Heart left ventricle (tissue), 16 donors: ENCODE results near the gene LY86. TPM values are rescaled to one million over a fixed set of nuclear protein-coding genes. Genes with fewer than 3 reads are reported as not detected.
"Not testable (repeated sequence)": the region's sequence is repeated elsewhere in the genome, so short reads cannot be mapped to it uniquely, and the experiment has no call there.

Experiments
- ATAC-seq, 4 donors: fragments of 200-7000 bp; cut with Tn5 transposase; one replicate each; pipeline ENCODE4 v1.9.1; 2020 to 2022; ENCODE audit warnings: moderate library complexity in 4 of 4, mild to moderate bottlenecking in 3 of 4, moderate number of reproducible peaks in 1 of 4
- DNase-seq, 5 donors: peaks; one replicate each; pipeline ENCODE4 v3.0.0-alpha.2; 2020
- H3K27ac ChIP-seq, 12 donors: fragments of 200-600 bp; sonication (generic) in 4 of 12; one replicate each; pipeline versions ENCODE4 v1.5.0 to v1.8.0; 2016 to 2022; ENCODE audit warnings: mild to moderate bottlenecking in 2 of 12
- H3K27me3 ChIP-seq, 9 donors: fragments of 200-600 bp; sonication (generic) in 2 of 9; one replicate each; pipeline versions ENCODE4 v1.5.1 to v1.8.0; 2016 to 2022; ENCODE audit warnings: mild to moderate bottlenecking in 3 of 9
- H3K36me3 ChIP-seq, 9 donors: fragments of 200-600 bp; sonication (generic) in 2 of 9; one replicate each; pipeline versions ENCODE4 v1.5.0 to v1.8.0; 2018 to 2022; ENCODE audit warnings: mild to moderate bottlenecking in 2 of 9
- H3K4me1 ChIP-seq, 12 donors: fragments of 200-600 bp; sonication (generic) in 4 of 12; one replicate each; pipeline versions ENCODE4 v1.5.0 to v1.8.0; 2016 to 2022; ENCODE audit warnings: mild to moderate bottlenecking in 3 of 12
- H3K4me3 ChIP-seq, 12 donors: fragments of 200-600 bp; sonication (generic) in 4 of 12; one replicate each; pipeline versions ENCODE4 v1.5.0 to v1.8.0; 2017 to 2022; ENCODE audit warnings: mild to moderate bottlenecking in 9 of 12, moderate library complexity in 4 of 12
- H3K9me3 ChIP-seq, 12 donors: fragments of 200-600 bp; sonication (generic) in 4 of 12; one replicate each; pipeline versions ENCODE4 v1.5.0 to v1.8.0; 2016 to 2022; ENCODE audit warnings: mild to moderate bottlenecking in 1 of 12
- POLR2A ChIP-seq, 2 donors: fragments of 450-650 bp; IDR thresholded peaks; one replicate each; pipeline ENCODE4 v1.6.1; 2017; ENCODE audit warnings: antibody characterized with exemption in 2 of 2, mild to moderate bottlenecking in 2 of 2, moderate library complexity in 2 of 2
- WGBS, 4 donors: extraction: QIAGEN DNeasy Blood & Tissue Kit in 2 of 4; methylation state at CpG; one replicate each; pipeline versions ENCODE4 v1.1.5 to v1.1.7; 2013 to 2018; 5-methylcytosine and 5-hydroxymethylcytosine counted together
- intact Hi-C, 10 donors: fragments of 100-400 bp; cut with DNase I; formaldehyde crosslinking; loops; one replicate each; pipeline versions ENCODE4 v1.11.1 to v1.14.2; 2022
- polyA plus RNA-seq, 2 donors: library from polyadenylated mRNA; stranded (reverse); fragments of 200-250 nt; gene quantifications; one replicate each; pipeline ENCODE4 v1.2.3, GENCODE V29; 2013
- total RNA-seq, 9 donors: library from RNA; depleted of rRNA in 2 of 9; stranded (reverse); fragments of >200 nt in 2 of 9; fragmentation: NEBNext Ultra II Directional in 3 of 9; extraction: Animal tissue kit (Norgen Biotek cat#: 25700) in 3 of 9; gene quantifications; one replicate each; pipeline versions ENCODE4 v1.1.0 to v1.2.4, GENCODE V29; 2016 to 2023
- TF ChIP-seq, protein P1 (sequence below), 12 donors: fragments of 200-600 bp; sonication (generic) in 4 of 12; IDR thresholded peaks; one replicate each; pipeline versions ENCODE4 v1.5.0 to v1.8.0; 2018 to 2022; ENCODE audit warnings: antibody characterized with exemption in 12 of 12, mild to moderate bottlenecking in 5 of 12
- donor health status: ischemic (EF 13 %, LVEDD 7.1; RV severe dilation, severe dysfunction).
- donor health status: healthy with polysubstance abuse.
- donor health status: DM: no; HTN: yes; CAD: no.
- donor health status: DM: no; HTN: no; CAD: no.
- donor health status: ischemic (EF 25% LVEDD 6.9; RV normal size, moderate dysfunction).
- donor health status: ischemic (EF 25% LVEDD 5.7; RV mildly dilated, moderate dysfunction).
- donor health status: healthy.
- donor health status: DM: yes; HTN: yes; CAD: no.
- donor health status: ischemic (EF 35%, LVEDD 5.7; RV mildly dilated, moderate dysfunction).
- donor health status: nonischemic (EF 11% LVEDD 7.7; RV severe dilation, severe dysfunction).
- donor health status: DM: yes; HTN: yes; CAD: no.
- donor health status: PGD.
- donor health status: ischemic (EF 29% LVEDD 5.4; RV normal size, mild dysfunction).
- donor health status: nonischemic (EF 23%, LVEDD 6.1; RV moderate dilation, normal function).

Gene LY86
- total and polyA plus RNA-seq, 11 donors, result 0.23 to 13.4 (median 0.75) TPM

DNA sequence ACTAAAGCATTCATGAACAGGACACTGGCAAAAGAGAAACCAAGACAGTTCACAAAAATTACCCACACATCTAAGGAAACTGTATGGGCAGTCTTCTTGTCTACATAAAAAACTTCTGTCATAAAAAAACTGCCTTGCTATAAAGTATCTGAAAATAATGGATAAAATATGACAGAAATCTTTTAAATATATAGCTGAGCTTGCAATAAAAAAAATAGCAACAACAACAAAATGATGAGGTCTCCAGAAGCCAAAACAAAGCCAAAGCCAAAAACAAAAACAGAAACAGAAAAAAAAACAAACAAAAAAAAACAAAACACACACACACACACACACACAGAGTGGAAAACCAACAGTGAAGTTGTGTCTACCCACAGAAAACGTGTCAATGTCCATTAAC, 14.8 kb downstream of the LY86 start:
- Histone ChIP-seq H3K27me3 (no peaks in the 10 kb centered on the region), H3K27ac (no peak overlapping the region), H3K4me3 (no peak overlapping the region), H3K9me3 (peaks cover 0 to 17% (median 0%) of the 10 kb centered on the region in 12 donors), H3K36me3 (no peaks in the 10 kb centered on the region), H3K4me1 (peaks cover 0 to 15% (median 10%) of the 10 kb centered on the region in 12 donors)
- TF ChIP-seq, protein P1, sequence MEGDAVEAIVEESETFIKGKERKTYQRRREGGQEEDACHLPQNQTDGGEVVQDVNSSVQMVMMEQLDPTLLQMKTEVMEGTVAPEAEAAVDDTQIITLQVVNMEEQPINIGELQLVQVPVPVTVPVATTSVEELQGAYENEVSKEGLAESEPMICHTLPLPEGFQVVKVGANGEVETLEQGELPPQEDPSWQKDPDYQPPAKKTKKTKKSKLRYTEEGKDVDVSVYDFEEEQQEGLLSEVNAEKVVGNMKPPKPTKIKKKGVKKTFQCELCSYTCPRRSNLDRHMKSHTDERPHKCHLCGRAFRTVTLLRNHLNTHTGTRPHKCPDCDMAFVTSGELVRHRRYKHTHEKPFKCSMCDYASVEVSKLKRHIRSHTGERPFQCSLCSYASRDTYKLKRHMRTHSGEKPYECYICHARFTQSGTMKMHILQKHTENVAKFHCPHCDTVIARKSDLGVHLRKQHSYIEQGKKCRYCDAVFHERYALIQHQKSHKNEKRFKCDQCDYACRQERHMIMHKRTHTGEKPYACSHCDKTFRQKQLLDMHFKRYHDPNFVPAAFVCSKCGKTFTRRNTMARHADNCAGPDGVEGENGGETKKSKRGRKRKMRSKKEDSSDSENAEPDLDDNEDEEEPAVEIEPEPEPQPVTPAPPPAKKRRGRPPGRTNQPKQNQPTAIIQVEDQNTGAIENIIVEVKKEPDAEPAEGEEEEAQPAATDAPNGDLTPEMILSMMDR (IDR thresholded peaks at IDR 0.05), result no peak
- TF ChIP-seq POLR2A (IDR thresholded peaks at IDR 0.05), result no peak
- intact Hi-C loops, result no loop called here
- no peak for ATAC-seq
- 84 to 93% (median 91%) methylated on average over 1 of the region's 1 CpG for WGBS, 4 donors
- DNase-seq, result no peak

DNA sequence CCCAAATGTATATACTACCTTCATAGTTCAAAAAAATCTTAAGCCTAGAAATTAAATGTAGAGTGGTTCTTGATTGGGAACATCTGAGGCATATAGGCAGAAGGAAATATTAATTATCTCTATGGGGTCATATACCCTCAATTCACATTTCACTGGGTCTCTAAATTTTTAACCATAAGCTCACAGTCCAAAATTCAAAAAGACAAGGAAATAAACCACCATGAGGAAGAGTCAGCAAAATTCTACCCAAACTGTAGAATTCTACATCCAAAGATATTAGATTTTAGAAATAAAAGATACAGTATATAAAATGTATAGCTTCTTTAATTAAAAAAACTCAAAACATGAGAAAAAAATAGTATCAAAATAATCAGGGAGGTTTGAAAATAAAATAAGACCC, 15.5 kb downstream of the LY86 start:
- ATAC-seq (no peak), DNase-seq (no peak)
- H3K4me1 ChIP-seq, result peaks cover 0 to 16% (median 9%) of the 10 kb centered on the region in 12 donors
- TF ChIP-seq, protein P1 (IDR thresholded peaks at IDR 0.05), result no peak
- TF ChIP-seq POLR2A (IDR thresholded peaks at IDR 0.05), result no peak
- no peaks in the 10 kb centered on the region for H3K27me3 ChIP-seq
- H3K27ac ChIP-seq, result no peak overlapping the region
- no peak overlapping the region for H3K4me3 ChIP-seq
- peaks cover 0 to 17% (median 0%) of the 10 kb centered on the region in 12 donors for H3K9me3 ChIP-seq
- no peaks in the 10 kb centered on the region for H3K36me3 ChIP-seq
- intact Hi-C loops, result no loop called here

DNA sequence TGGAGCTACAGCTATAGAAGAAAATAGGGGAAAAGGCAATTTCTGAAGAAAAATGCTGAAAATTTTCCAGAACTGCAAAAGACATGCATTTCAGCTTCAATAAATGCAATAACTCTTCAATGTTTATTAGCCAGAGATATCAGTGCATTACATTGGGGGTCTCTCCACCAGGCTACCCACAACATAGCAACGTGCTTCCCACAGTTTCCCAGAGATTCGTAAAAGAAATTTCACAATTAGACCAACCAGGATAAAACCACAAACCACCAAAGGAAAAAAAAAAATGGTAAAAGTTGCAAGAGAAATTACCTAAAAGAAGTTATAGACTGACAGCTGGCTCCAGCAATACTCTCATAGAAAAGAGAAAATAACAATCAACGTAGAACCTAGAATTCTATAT, 16.0 kb downstream of the LY86 start:
- Histone ChIP-seq H3K4me1 (peaks cover 0 to 16% (median 4%) of the 10 kb centered on the region in 12 donors), H3K27me3 (no peaks in the 10 kb centered on the region), H3K4me3 (no peak overlapping the region), H3K27ac (no peak overlapping the region), H3K9me3 (peaks cover 0 to 17% (median 0%) of the 10 kb centered on the region in 12 donors), H3K36me3 (no peaks in the 10 kb centered on the region)
- ATAC-seq (no peak), DNase-seq (no peak)
- TF ChIP-seq, protein P1 (IDR thresholded peaks at IDR 0.05), result no peak
- no peak for TF ChIP-seq POLR2A (IDR thresholded peaks at IDR 0.05)
- WGBS, 4 donors, result 78 to 82% (median 82%) methylated on average over 3 of the region's 3 CpGs
- intact Hi-C loops, result no loop called here

DNA sequence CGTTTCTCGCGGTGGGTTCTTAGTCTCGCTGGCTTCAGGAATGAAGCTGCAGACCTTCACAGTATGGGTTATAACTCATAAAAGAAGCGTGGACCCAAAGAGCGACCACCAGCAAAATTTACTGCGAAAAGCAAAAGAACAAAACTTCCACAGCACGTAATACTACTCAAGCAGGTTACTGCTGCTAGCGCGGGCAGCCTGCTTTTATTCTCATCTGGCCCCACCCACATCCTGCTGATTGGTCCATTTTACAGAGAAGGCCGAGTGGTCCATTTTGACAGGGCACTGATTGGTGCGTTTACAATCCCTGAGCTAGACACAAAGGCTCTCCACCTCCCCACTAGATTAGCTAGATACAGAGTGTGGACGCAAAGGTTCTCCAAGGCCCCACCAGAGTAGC, 17.4 kb downstream of the LY86 start:
- intact Hi-C loops, result no loop called here
- TF ChIP-seq, protein P1 (IDR thresholded peaks at IDR 0.05), result no peak
- no peak for TF ChIP-seq POLR2A (IDR thresholded peaks at IDR 0.05)
- DNase-seq (no peak), ATAC-seq (no peak)
- H3K9me3 ChIP-seq, result peaks cover 0 to 17% (median 0%) of the 10 kb centered on the region in 12 donors
- H3K27ac ChIP-seq, result no peak overlapping the region
- no peak overlapping the region for H3K4me3 ChIP-seq
- no peaks in the 10 kb centered on the region for H3K36me3 ChIP-seq
- H3K27me3 ChIP-seq, result no peaks in the 10 kb centered on the region
- H3K4me1 ChIP-seq, result peaks cover 0 to 23% (median 0%) of the 10 kb centered on the region in 12 donors
- 87 to 88% (median 88%) methylated on average over 13 of the region's 13 CpGs for WGBS, 4 donors

DNA sequence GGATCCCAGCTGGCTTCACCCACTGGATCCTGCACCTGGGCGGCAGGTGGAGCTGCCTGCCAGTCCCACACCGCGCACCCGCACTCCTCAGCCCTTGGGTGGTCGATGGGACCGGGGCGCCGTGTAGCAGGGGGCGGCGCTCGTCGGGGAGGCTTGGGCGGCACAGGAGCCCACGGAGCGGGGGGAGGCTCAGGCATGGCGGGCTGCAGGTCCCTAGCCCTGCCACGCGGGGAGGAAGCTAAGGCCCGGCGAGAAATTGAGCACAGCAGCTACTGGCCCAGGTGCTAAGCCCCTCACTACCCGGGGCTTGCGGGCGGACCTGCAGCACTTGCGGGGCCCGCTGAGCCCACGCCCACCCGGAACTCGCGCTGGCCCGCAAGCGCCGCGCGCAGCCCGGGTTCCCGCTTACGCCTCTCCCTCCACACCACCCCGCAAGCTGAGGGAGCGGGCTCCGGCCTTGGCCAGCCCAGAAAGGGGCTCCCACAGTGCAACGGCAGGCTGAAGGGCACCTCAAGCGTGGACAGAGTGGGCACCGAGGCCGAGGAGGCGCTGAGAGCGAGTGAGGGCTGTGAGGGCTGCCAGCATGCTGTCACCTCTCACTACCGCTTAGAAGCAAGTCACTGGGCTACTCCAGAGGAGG, 18.0 kb downstream of the LY86 start:
- H3K27me3 ChIP-seq, H3K4me3 ChIP-seq, H3K27ac ChIP-seq, H3K36me3 ChIP-seq, ATAC-seq, DNase-seq, intact Hi-C loops: not testable (repeated sequence)
- peaks cover 0 to 27% (median 0%) of the 10 kb centered on the region in 12 donors for H3K4me1 ChIP-seq
- peaks cover 0 to 17% (median 0%) of the 10 kb centered on the region in 12 donors for H3K9me3 ChIP-seq
- 95 to 98% (median 96%) methylated on average over 27 to 47 of the region's 47 CpGs for WGBS, 4 donors
